ENCODE measurements around the gene ZNF841. TPM values are rescaled to one million over a fixed set of nuclear protein-coding genes. Genes with fewer than 3 reads are reported as not detected.
A peak's percentile ranks its signal among the peaks of the same experiment; 100 is the strongest.

ZNF841 gene
- total and polyA plus RNA-seq, 11 donors: 6.2 to 12.9 (median 7.9) TPM

GRCh38 chr19:52022193-52022592 lies 73.4 kb downstream of the ZNF841 start:
- Histone ChIP-seq H3K27ac (no peak overlapping the region), H3K36me3 (peaks cover 5 to 95% (median 83%) of the 10 kb centered on the region in 9 donors), H3K9me3 (peaks cover 0 to 87% (median 25%) of the 10 kb centered on the region in 12 donors), H3K4me1 (peaks cover 0 to 11% (median 5%) of the 10 kb centered on the region in 12 donors), H3K27me3 (no peaks in the 10 kb centered on the region), H3K4me3 (no peak overlapping the region)
- ATAC-seq (no peak), DNase-seq (no peak)
- intact Hi-C loops (cut with DNase I): no loop called here
- 95 to 99% (median 99%) methylated on average over 15 of the region's 15 CpGs for WGBS, 4 donors
- TF ChIP-seq, protein P1, sequence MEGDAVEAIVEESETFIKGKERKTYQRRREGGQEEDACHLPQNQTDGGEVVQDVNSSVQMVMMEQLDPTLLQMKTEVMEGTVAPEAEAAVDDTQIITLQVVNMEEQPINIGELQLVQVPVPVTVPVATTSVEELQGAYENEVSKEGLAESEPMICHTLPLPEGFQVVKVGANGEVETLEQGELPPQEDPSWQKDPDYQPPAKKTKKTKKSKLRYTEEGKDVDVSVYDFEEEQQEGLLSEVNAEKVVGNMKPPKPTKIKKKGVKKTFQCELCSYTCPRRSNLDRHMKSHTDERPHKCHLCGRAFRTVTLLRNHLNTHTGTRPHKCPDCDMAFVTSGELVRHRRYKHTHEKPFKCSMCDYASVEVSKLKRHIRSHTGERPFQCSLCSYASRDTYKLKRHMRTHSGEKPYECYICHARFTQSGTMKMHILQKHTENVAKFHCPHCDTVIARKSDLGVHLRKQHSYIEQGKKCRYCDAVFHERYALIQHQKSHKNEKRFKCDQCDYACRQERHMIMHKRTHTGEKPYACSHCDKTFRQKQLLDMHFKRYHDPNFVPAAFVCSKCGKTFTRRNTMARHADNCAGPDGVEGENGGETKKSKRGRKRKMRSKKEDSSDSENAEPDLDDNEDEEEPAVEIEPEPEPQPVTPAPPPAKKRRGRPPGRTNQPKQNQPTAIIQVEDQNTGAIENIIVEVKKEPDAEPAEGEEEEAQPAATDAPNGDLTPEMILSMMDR (IDR thresholded peaks at IDR 0.05): no peak
- no peak for TF ChIP-seq POLR2A (IDR thresholded peaks at IDR 0.05)

- H3K27me3 ChIP-seq: no peaks in the 10 kb centered on the region
- peaks cover 0 to 2% (median 0%) of the 10 kb centered on the region in 12 donors for H3K4me1 ChIP-seq
- DNase-seq (no peak), ATAC-seq (peak in 2 of 4 donors; percentile 20 to 51)
- peaks cover 12 to 100% (median 96%) of the 10 kb centered on the region in 9 donors for H3K36me3 ChIP-seq
- no peak overlapping the region for H3K4me3 ChIP-seq
- intact Hi-C loops (cut with DNase I): no loop called here
- TF ChIP-seq, protein P1 (IDR thresholded peaks at IDR 0.05): no peak
- TF ChIP-seq POLR2A (IDR thresholded peaks at IDR 0.05): no peak
- no peak overlapping the region for H3K27ac ChIP-seq
- H3K9me3 ChIP-seq: peaks cover 0 to 100% (median 28%) of the 10 kb centered on the region in 12 donors
- WGBS, 4 donors: 79 to 88% (median 82%) methylated on average over 2 to 4 of the region's 4 CpGs
Observed at GRCh38 chr19:52020506-52020905, 75.1 kb downstream of the ZNF841 start.

Other genes starting within 250 kb of the ZNF841 start
- 10 to 100 TPM in 1 of 9 donors, 1 to 10 TPM in 8; 6.2 to 12.8 (median 7.7) TPM for gene ZNF577, start 207.8 kb downstream of the ZNF841 start, total RNA-seq
- 1 to 10 TPM; 8.3 to 9.2 TPM for gene ZNF577, start 207.8 kb downstream of the ZNF841 start, polyA plus RNA-seq
- gene ZNF649, start 190.7 kb downstream of the ZNF841 start, total RNA-seq: 10 to 100 TPM in 1 of 9 donors, 1 to 10 TPM in 8; 4.6 to 11.9 (median 8.6) TPM
- 1 to 10 TPM; 2.7 to 7.1 TPM for gene ZNF649, start 190.7 kb downstream of the ZNF841 start, polyA plus RNA-seq
- gene ZNF613, start 168.3 kb downstream of the ZNF841 start, total RNA-seq: 1 to 10 TPM; 3.1 to 6.8 (median 4.3) TPM
- 1 to 10 TPM; 2.4 to 5.7 TPM for gene ZNF613, start 168.3 kb downstream of the ZNF841 start, polyA plus RNA-seq
- gene ZNF350, start 108.9 kb downstream of the ZNF841 start, total RNA-seq: 10 to 100 TPM in 1 of 9 donors, 1 to 10 TPM in 8; 3.4 to 10.7 (median 7.6) TPM
- 1 to 10 TPM; 4.6 to 5.5 TPM for gene ZNF350, start 108.9 kb downstream of the ZNF841 start, polyA plus RNA-seq
- 10 to 100 TPM in 6 of 9 donors, 1 to 10 TPM in 3; 7.5 to 14.8 (median 10.2) TPM for gene ZNF615, start 87.6 kb downstream of the ZNF841 start, total RNA-seq
- 1 to 10 TPM; 3.9 to 6.4 TPM for gene ZNF615, start 87.6 kb downstream of the ZNF841 start, polyA plus RNA-seq
- gene ZNF614, start 67.4 kb downstream of the ZNF841 start, total RNA-seq: 1 to 10 TPM; 4.6 to 7.9 (median 6.8) TPM
- 1 to 10 TPM; 2.1 to 5.6 TPM for gene ZNF614, start 67.4 kb downstream of the ZNF841 start, polyA plus RNA-seq
- gene ZNF432, start 46.9 kb downstream of the ZNF841 start, total RNA-seq: 10 to 100 TPM in 1 of 9 donors, 1 to 10 TPM in 8; 3.4 to 10.9 (median 8.2) TPM
- 1 to 10 TPM; 5.4 to 8.0 TPM for gene ZNF432, start 46.9 kb downstream of the ZNF841 start, polyA plus RNA-seq
- 10 to 100 TPM in 1 of 9 donors, 1 to 10 TPM in 8; 1.8 to 10.0 (median 6.7) TPM for gene ZNF616, start 44.2 kb upstream of the ZNF841 start, total RNA-seq
- 1 to 10 TPM; 1.7 to 3.4 TPM for gene ZNF616, start 44.2 kb upstream of the ZNF841 start, polyA plus RNA-seq
- 10 to 100 TPM in 2 of 9 donors, 1 to 10 TPM in 7; 4.1 to 11.0 (median 7.3) TPM for gene ZNF836, start 75.9 kb upstream of the ZNF841 start, total RNA-seq
- 1 to 10 TPM; 3.0 to 4.7 TPM for gene ZNF836, start 75.9 kb upstream of the ZNF841 start, polyA plus RNA-seq
- gene PPP2R1A, start 94.3 kb upstream of the ZNF841 start, total RNA-seq: 100 to 1,000 TPM; 345 to 447 (median 370) TPM
- 100 to 1,000 TPM; 258 to 294 TPM for gene PPP2R1A, start 94.3 kb upstream of the ZNF841 start, polyA plus RNA-seq
- 10 to 100 TPM in 5 of 9 donors, 1 to 10 TPM in 4; 4.8 to 16.6 (median 10.7) TPM for gene ZNF766, start 173.8 kb upstream of the ZNF841 start, total RNA-seq
- gene ZNF766, start 173.8 kb upstream of the ZNF841 start, polyA plus RNA-seq: 1 to 10 TPM; 2.9 to 6.4 TPM
- gene ZNF480, start 201.4 kb upstream of the ZNF841 start, total RNA-seq: 10 to 100 TPM in 8 of 9 donors, 1 to 10 TPM in 1; 9.8 to 20.2 (median 13.3) TPM
- gene ZNF480, start 201.4 kb upstream of the ZNF841 start, polyA plus RNA-seq: 10 to 100 TPM; 10.3 to 16.3 TPM
- 1 to 10 TPM; 2.5 to 8.2 (median 3.4) TPM for gene ZNF610, start 240.5 kb upstream of the ZNF841 start, total RNA-seq
- 1 to 10 TPM; 2.4 to 2.8 TPM for gene ZNF610, start 240.5 kb upstream of the ZNF841 start, polyA plus RNA-seq

All from heart left ventricle (tissue), 16 donors.